COLO829 (cell line): ENCODE measurements around the gene LIN52.

Experiments
- DNase-seq: peaks from one replicate; pipeline ENCODE4 v3.0.0; 2012; ENCODE audit warnings: low spot score

Gene LIN52

GRCh38 chr14:74194506-74195274 lies 109.9 kb downstream of the LIN52 start:
- DNase-seq = no peak

GRCh38 chr14:74195623-74196022 lies 110.9 kb downstream of the LIN52 start:
- DNase-seq = no peak

GRCh38 chr14:74198441-74199234 lies 113.9 kb downstream of the LIN52 start:
- DNase-seq = no peak

GRCh38 chr14:74202113-74202512 lies 117.4 kb downstream of the LIN52 start:
- no peak for DNase-seq

- no peak for DNase-seq
These were observed 118.9 kb downstream of the LIN52 start for GRCh38 chr14:74203639-74204038.

- no peak for DNase-seq
These were observed 119.7 kb downstream of the LIN52 start for GRCh38 chr14:74204491-74204890.

GRCh38 chr14:74205882-74206281 lies 121.1 kb downstream of the LIN52 start:
- DNase-seq = no peak

- no peak for DNase-seq
These were observed 123.2 kb downstream of the LIN52 start for GRCh38 chr14:74207943-74208342.

- no peak for DNase-seq
These were observed 123.9 kb downstream of the LIN52 start for GRCh38 chr14:74208642-74209041.

- no peak for DNase-seq
These were observed 127.3 kb downstream of the LIN52 start for GRCh38 chr14:74211945-74212580.

GRCh38 chr14:74213907-74214803 lies 129.4 kb downstream of the LIN52 start:
- DNase-seq = no peak

- no peak for DNase-seq
These were observed 131.9 kb downstream of the LIN52 start for GRCh38 chr14:74216671-74217070.

- DNase-seq = peak; percentile 72
These were observed 133.1 kb downstream of the LIN52 start for GRCh38 chr14:74217672-74218448.

GRCh38 chr14:74218462-74218861 lies 133.7 kb downstream of the LIN52 start:
- DNase-seq = no peak

GRCh38 chr14:74219277-74220205 lies 134.8 kb downstream of the LIN52 start:
- no peak for DNase-seq

- DNase-seq = no peak
These were observed 136.2 kb downstream of the LIN52 start for GRCh38 chr14:74220991-74221390.

GRCh38 chr14:74221741-74222140 lies 137.0 kb downstream of the LIN52 start:
- no peak for DNase-seq

- no peak for DNase-seq
These were observed 138.3 kb downstream of the LIN52 start for GRCh38 chr14:74223016-74223415.

GRCh38 chr14:74231784-74232183 lies 147.0 kb downstream of the LIN52 start:
- DNase-seq = no peak

- DNase-seq = no peak
These were observed 150.3 kb downstream of the LIN52 start for GRCh38 chr14:74235017-74235416.
